ENCODE measurements around the gene PLIN3.

DNA sequence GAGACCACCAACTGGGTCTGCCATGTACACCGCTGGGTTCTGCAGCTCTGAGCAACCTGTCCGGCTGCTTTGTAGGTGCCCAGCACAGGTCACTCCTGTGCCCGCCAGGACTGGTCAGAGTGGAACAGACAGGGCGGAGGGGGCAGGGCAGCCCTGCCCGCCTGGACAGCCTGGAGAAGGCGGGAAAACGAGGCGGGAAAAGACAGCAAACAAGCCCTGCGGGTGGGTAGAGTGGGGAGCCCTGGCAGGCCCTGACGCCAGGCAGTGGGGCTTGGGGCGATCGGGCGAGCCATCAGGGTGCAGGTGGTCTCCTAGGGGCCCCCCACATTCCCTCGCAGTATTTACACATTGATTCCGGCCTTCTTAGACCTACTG lies 41.3 kb upstream of the PLIN3 start:
- no peak for TF ChIP-seq ZNF778 (CRISPR knock-in tag; IDR thresholded peaks at IDR 0.05)
- TF ChIP-seq SMAD4 (CRISPR knock-in tag; conservative IDR thresholded peaks at IDR 0.05) = no peak
- no peak for TF ChIP-seq ZEB2 (IDR thresholded peaks at IDR 0.05)
- TF ChIP-seq RAD21 (CRISPR knock-in tag; conservative IDR thresholded peaks at IDR 0.05 in 1 of 2, IDR thresholded peaks at IDR 0.05 in 1 of 2) = no peak
- no peak for TF ChIP-seq HDAC1 (IDR thresholded peaks at IDR 0.05)
- no peak for TF ChIP-seq CTCF (IDR thresholded peaks at IDR 0.05 in 2 of 3, conservative IDR thresholded peaks at IDR 0.05 in 1 of 3; ENCODE audit: insufficient read depth in 2 of 3, low read depth in 1 of 3, low read length in 3 of 3)

All from K562 (cell line).